Endothelial cell (in vitro differentiated cells): Measurements from ENCODE around the gene ODAD3. TPM values are rescaled to one million over a fixed set of nuclear protein-coding genes. Genes with fewer than 3 reads are reported as not detected.

Experiments used
- DNase-seq: peaks from one replicate; pipeline ENCODE4 v3.0.0; 2021; ENCODE audit warnings: low spot score
- H3K27ac Mint-ChIP-seq: one replicate; pipeline ENCODE4 v1.8.0; 2021; ENCODE audit warnings: mixed read lengths, inconsistent platforms; ENCODE audit not compliant: unreplicated experiment
- H3K27me3 Mint-ChIP-seq: one replicate; pipeline ENCODE4 v1.8.0; 2021; ENCODE audit warnings: mild to moderate bottlenecking, moderate library complexity, mixed read lengths, inconsistent platforms; ENCODE audit not compliant: unreplicated experiment
- H3K36me3 Mint-ChIP-seq: one replicate; pipeline ENCODE4 v1.8.0; 2021; ENCODE audit warnings: mild to moderate bottlenecking, low read depth, mixed read lengths, inconsistent platforms; ENCODE audit not compliant: unreplicated experiment
- H3K4me1 Mint-ChIP-seq: one replicate; pipeline ENCODE4 v1.8.0; 2021; ENCODE audit warnings: mild to moderate bottlenecking, mixed read lengths, inconsistent platforms; ENCODE audit not compliant: unreplicated experiment
- H3K4me3 Mint-ChIP-seq: one replicate; pipeline ENCODE4 v1.8.0; 2021; ENCODE audit warnings: mild to moderate bottlenecking, mixed read lengths, inconsistent platforms; ENCODE audit not compliant: unreplicated experiment
- H3K9me3 Mint-ChIP-seq: one replicate; pipeline ENCODE4 v1.8.0; 2021; ENCODE audit warnings: mixed read lengths, inconsistent platforms; ENCODE audit not compliant: unreplicated experiment
- total RNA-seq: library from RNA; stranded (reverse); fragmentation: NEBNext Ultra II Directional; extraction: Animal tissue kit (Norgen Biotek cat#: 25700); gene quantifications from one replicate; pipeline ENCODE4 v1.2.1, GENCODE V29; 2021; ENCODE audit not compliant: unreplicated experiment
- TF ChIP-seq, protein P1 (sequence below): fragments of 200-600 bp; sonication (generic); IDR thresholded peaks from one replicate; pipeline ENCODE4 v1.5.0; 2021; ENCODE audit warnings: antibody characterized with exemption; ENCODE audit not compliant: unreplicated experiment

ODAD3 gene
- total RNA-seq, 1 donor from 2014 or later = 0.64 TPM

DNA sequence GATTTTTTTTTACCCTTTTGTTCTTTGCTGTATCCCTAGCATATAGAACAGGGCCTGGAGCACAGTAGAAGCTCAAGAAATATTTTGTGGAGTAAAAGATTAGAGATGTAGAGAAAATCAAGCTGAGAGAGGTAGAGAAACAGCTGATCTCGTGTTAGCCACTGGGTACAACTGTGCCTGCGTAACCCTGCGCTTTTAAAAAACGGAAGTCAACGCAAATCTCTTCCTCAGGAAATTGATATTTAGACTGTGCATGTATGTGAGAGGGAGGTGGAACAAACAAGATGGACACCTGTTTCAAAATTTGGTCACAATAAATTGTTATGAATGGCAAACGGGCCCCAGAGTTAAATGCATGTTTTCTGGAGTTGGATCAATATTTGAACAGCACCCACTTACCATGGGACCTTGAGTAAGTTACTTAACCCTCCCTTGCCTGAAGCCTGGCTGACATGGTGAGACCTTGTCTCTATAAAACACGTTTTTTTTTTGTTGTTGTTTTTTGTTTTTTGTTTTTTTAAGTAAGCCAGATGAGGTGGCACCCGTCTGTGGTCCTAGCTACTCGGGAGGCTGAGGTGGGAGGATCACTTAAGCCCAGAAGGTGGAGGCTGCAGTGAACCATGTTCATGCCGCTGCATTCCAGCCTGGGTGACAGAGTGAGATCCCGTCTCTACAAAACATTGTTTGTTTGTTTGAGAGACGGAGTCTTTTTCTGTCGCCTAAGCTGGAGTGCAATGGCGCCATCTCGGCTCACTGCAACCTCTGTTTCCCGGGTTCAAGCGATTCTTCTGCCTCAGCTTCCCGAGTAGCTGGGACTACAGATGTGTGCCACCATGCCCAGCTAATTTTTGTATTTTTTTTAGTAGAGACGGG, 47.5 kb downstream of the ODAD3 start:
- TF ChIP-seq, protein P1, sequence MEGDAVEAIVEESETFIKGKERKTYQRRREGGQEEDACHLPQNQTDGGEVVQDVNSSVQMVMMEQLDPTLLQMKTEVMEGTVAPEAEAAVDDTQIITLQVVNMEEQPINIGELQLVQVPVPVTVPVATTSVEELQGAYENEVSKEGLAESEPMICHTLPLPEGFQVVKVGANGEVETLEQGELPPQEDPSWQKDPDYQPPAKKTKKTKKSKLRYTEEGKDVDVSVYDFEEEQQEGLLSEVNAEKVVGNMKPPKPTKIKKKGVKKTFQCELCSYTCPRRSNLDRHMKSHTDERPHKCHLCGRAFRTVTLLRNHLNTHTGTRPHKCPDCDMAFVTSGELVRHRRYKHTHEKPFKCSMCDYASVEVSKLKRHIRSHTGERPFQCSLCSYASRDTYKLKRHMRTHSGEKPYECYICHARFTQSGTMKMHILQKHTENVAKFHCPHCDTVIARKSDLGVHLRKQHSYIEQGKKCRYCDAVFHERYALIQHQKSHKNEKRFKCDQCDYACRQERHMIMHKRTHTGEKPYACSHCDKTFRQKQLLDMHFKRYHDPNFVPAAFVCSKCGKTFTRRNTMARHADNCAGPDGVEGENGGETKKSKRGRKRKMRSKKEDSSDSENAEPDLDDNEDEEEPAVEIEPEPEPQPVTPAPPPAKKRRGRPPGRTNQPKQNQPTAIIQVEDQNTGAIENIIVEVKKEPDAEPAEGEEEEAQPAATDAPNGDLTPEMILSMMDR = no peak
- Mint-ChIP-seq H3K36me3 (no peaks in the 10 kb centered on the region), H3K4me1 (peaks cover 4% of the 10 kb centered on the region), H3K9me3 (no peaks in the 10 kb centered on the region), H3K27ac (no peak overlapping the region), H3K4me3 (no peak overlapping the region), H3K27me3 (peaks cover 4% of the 10 kb centered on the region)
- DNase-seq = no peak

DNA sequence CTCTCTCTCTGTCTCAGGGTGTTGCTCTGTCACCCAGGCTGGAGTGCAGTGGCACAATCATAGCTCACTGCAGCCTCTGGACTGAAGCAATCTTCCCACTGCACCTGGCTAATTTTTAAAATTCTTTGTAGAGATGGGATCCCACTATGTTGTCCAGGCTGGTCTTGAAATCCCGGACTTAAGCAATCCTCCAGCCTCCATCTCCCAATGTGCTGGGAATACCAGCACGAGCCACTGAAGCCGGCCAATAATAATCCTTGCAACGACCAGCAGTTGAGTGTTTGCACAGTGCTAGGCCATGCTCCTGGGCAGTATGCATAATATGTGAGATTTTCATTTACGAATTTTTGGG, 50.2 kb downstream of the ODAD3 start:
- peaks cover 12% of the 10 kb centered on the region for H3K27me3 Mint-ChIP-seq
- H3K9me3 Mint-ChIP-seq = no peaks in the 10 kb centered on the region
- H3K4me3 Mint-ChIP-seq = peak overlapping the region; percentile 67
- TF ChIP-seq, protein P1 = no peak
- peaks cover 4% of the 10 kb centered on the region for H3K36me3 Mint-ChIP-seq
- H3K27ac Mint-ChIP-seq = peak overlapping the region; percentile 6
- DNase-seq = no peak
- H3K4me1 Mint-ChIP-seq = peaks cover 16% of the 10 kb centered on the region

DNA sequence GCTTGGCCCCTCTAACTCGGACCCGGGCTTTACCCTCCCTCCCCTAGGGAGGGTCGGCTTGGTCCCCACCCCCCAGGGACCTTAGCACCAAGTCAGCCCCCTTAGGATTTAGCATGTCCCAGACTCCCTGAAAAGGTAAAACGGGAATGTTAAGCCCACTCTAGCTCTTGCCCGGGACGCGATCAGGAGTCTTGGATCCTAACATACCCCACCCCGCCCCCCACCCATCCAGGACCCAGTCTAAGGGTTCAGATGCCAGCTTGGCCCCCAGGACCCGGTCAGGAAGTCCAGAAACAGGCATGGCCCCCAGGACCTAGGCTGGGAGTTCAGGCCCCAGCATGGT, 51.2 kb downstream of the ODAD3 start:
- Mint-ChIP-seq H3K4me3 (peak overlapping the region; percentile 78), H3K9me3 (no peaks in the 10 kb centered on the region), H3K27me3 (peaks cover 12% of the 10 kb centered on the region), H3K27ac (no peak overlapping the region), H3K4me1 (peaks cover 16% of the 10 kb centered on the region), H3K36me3 (peaks cover 4% of the 10 kb centered on the region)
- TF ChIP-seq, protein P1 = no peak
- DNase-seq = no peak

DNA sequence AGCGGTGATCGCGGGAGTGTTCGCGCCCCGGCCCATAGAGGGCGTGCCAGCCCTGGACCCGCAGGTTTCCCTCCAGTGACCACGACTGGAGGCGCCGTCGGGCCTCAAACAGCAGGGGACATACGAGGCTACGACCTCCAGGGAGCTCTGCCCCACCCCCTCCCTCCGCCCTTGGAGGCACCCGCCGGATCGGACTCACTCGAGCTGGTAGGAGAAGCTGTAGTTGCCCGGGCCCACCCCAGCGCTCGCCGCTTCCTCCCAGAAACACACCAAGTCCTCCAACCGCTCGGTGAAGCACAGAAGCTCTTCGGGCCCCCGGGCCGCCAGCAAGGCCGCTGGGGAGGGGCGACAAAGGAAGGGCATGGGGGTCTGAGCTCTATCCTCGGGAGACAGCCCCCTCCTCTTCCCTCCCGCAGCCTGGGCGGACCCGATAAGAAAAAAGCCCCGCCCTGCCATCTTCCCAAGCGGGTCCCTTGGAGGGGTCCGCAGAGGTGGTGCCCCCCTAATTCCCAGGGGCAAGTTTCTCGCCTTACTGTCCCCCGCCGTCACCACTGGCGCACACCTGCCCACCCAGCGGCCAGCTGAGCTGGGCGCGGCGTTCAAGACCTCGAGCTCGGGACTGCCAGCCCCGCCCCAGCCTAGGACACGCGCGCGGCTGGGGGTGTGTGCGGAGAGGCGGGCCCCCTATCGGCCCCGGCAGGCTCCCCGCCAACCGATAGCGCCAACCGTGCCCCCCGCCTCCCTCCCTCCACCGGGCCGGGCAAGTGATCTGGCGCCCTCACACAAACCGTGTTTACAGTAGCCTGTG, 51.8 kb downstream of the ODAD3 start:
- TF ChIP-seq, protein P1 = peak; percentile 89
- peak overlapping the region; percentile 78 for H3K4me3 Mint-ChIP-seq
- peaks cover 12% of the 10 kb centered on the region for H3K27me3 Mint-ChIP-seq
- peak; percentile 73 for DNase-seq
- H3K9me3 Mint-ChIP-seq = no peaks in the 10 kb centered on the region
- peak overlapping the region; percentile 18 for H3K27ac Mint-ChIP-seq
- H3K4me1 Mint-ChIP-seq = peaks cover 16% of the 10 kb centered on the region
- peaks cover 4% of the 10 kb centered on the region for H3K36me3 Mint-ChIP-seq
